Natural killer cell (primary cell): Measurements from ENCODE around the gene POU4F1. TPM values are rescaled to one million over a fixed set of nuclear protein-coding genes. Genes with fewer than 3 reads are reported as not detected.
A peak's percentile ranks its signal among the peaks of the same experiment; 100 is the strongest.

Experiments used
- ATAC-seq, 3 donors: fragments of 150-1000 bp in 2 of 3; fragments of 200-7000 bp in 1 of 3; cut with Tn5 transposase; 1 replicate in 1 of 3; 2 replicates in 2 of 3; pipeline ENCODE4 v1.10.0; 2021; ENCODE audit warnings: mild to moderate bottlenecking in 2 of 3, moderate library complexity in 2 of 3
- DNase-seq, 2 donors: peaks; one replicate each; pipeline versions ENCODE4 v3.0.0 to v3.0.0-alpha.2; 2013 to 2021; ENCODE audit warnings: mixed read lengths in 1 of 2
- H3K27ac ChIP-seq: one replicate; pipeline ENCODE4 v1.5.1; 2013; ENCODE audit warnings: mild to moderate bottlenecking, low read length
- H3K27me3 ChIP-seq: one replicate; pipeline ENCODE4 v1.6.1; 2013; ENCODE audit warnings: low read length; ENCODE audit not compliant: control insufficient read depth, insufficient read depth
- H3K36me3 ChIP-seq: one replicate; pipeline ENCODE4 v1.6.1; 2013; ENCODE audit warnings: low read length; ENCODE audit not compliant: control insufficient read depth, insufficient read depth
- H3K4me1 ChIP-seq: one replicate; pipeline ENCODE4 v1.6.1; 2013; ENCODE audit warnings: low read length; ENCODE audit not compliant: control insufficient read depth, insufficient read depth
- H3K4me3 ChIP-seq: one replicate; pipeline ENCODE4 v1.5.1; 2013; ENCODE audit warnings: low read length
- H3K9me3 ChIP-seq: one replicate; pipeline ENCODE4 v1.6.1; 2013; ENCODE audit warnings: low read length; ENCODE audit not compliant: control insufficient read depth, insufficient read depth
- H3K27ac Mint-ChIP-seq, 2 donors: one replicate each; pipeline ENCODE4 v1.8.0; 2022; ENCODE audit warnings: mild to moderate bottlenecking in 2 of 2, mixed read lengths in 2 of 2, moderate library complexity in 1 of 2
- H3K27me3 Mint-ChIP-seq, 2 donors: one replicate each; pipeline ENCODE4 v1.8.0; 2022; ENCODE audit warnings: low read depth in 2 of 2, mixed read lengths in 2 of 2
- H3K36me3 Mint-ChIP-seq: one replicate; pipeline ENCODE4 v1.8.0; 2022; ENCODE audit warnings: mixed read lengths
- H3K4me1 Mint-ChIP-seq, 2 donors: one replicate each; pipeline ENCODE4 v1.8.0; 2022; ENCODE audit warnings: mixed read lengths in 2 of 2
- H3K4me3 Mint-ChIP-seq: one replicate; pipeline ENCODE4 v1.8.0; 2022; ENCODE audit warnings: mild to moderate bottlenecking, moderate library complexity, mixed read lengths
- H3K9me3 Mint-ChIP-seq, 2 donors: one replicate each; pipeline ENCODE4 v1.8.0; 2022; ENCODE audit warnings: mixed read lengths in 2 of 2
- CTCF ChIP-seq: fragments of 200-600 bp; IDR thresholded peaks from one replicate; pipeline ENCODE4 v1.8.0; 2022; ENCODE audit warnings: antibody characterized with exemption
- WGBS: methylation state at CpG from one replicate; pipeline ENCODE4 v1.1.7; 2013; ENCODE audit warnings: missing lambda C conversion rate; ENCODE audit not compliant: insufficient coverage; 5-methylcytosine and 5-hydroxymethylcytosine counted together
- intact Hi-C: fragments of 100-400 bp; cut with micrococcal nuclease; formaldehyde crosslinking; loops from one replicate; pipeline ENCODE4 v1.14.2; 2022
- total RNA-seq, 4 donors: library from RNA; stranded (reverse); fragments of 120-200 nt in 1 of 4; gene quantifications; one replicate each; pipeline versions ENCODE4 v1.2.3 to v1.2.4, GENCODE V29; 2013 to 2022

Gene POU4F1
- total RNA-seq, 3 donors from 2014 or later (not counting 1 experiment from before 2014, with no cell fraction given), result 0.10 TPM; not detected in 2

DNA sequence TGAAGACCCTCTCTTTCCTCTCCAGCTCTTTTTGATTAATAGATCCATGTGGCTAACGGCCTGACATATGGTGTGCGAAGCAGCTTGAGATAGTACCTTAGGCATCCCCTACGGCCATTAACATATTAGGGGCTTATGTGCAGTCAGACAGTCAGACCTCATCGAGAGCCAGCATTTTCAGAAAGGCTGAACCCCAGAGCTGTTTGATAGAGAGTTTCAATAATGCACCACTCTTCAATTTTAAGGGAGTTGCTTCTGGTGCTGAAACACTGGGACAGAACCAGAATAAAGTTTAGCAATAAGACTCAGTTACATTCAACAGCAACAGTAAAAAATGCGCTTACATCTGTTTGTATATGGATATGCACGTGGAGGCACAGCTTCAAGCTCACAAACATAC, 10.8 kb downstream of the POU4F1 start:
- ATAC-seq (no peak), DNase-seq (no peak)
- Mint-ChIP-seq H3K4me1 (peaks cover 0 to 5% of the 10 kb centered on the region in 2 donors), H3K9me3 (peaks cover 2 to 7% of the 10 kb centered on the region in 2 donors), H3K27ac (no peak overlapping the region), H3K27me3 (peaks cover 68 to 87% of the 10 kb centered on the region in 2 donors), H3K4me3 (no peak overlapping the region), H3K36me3 (peaks cover 38% of the 10 kb centered on the region)
- no peak for TF ChIP-seq CTCF
- WGBS, result 27% methylated on average over 4 of the region's 6 CpGs
- H3K4me1 ChIP-seq, result peaks cover 11% of the 10 kb centered on the region
- H3K9me3 ChIP-seq, result peaks cover 3% of the 10 kb centered on the region
- peaks cover 79% of the 10 kb centered on the region for H3K27me3 ChIP-seq
- intact Hi-C loops, result no loop called here
- H3K36me3 ChIP-seq, result no peaks in the 10 kb centered on the region
- H3K27ac ChIP-seq, result no peak overlapping the region
- no peak overlapping the region for H3K4me3 ChIP-seq

DNA sequence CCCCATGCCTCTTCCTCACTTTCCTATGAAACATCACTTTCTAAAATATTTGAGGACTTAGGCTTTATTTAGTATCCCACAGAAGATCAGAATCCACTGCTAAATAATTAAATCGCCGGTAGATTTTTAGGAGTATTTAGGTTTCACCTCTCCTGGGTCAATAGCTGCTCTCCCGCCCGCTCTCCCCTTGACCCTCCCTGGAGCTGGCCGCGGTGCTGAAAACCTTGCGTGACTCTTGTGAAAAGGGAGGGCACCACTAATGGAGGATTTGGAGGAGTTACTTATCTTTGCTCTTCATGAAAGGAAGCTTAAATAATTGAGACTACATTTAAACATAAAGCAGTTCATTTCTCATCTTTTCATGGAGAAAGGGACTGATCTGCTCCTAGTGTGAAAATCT, 14.1 kb downstream of the POU4F1 start:
- DNase-seq, result no peak
- H3K4me1 ChIP-seq, result no peaks in the 10 kb centered on the region
- H3K36me3 ChIP-seq, result no peaks in the 10 kb centered on the region
- no peak for ATAC-seq
- WGBS, result 7% methylated on average over 3 of the region's 7 CpGs
- no peak for TF ChIP-seq CTCF
- intact Hi-C loops, result no loop called here
- Mint-ChIP-seq H3K27ac (no peak overlapping the region), H3K4me1 (peaks cover 0 to 8% of the 10 kb centered on the region in 2 donors), H3K4me3 (no peak overlapping the region), H3K9me3 (peaks cover 6 to 10% of the 10 kb centered on the region in 2 donors), H3K36me3 (peaks cover 36% of the 10 kb centered on the region), H3K27me3 (peaks cover 64 to 84% of the 10 kb centered on the region in 2 donors)
- peaks cover 59% of the 10 kb centered on the region for H3K27me3 ChIP-seq
- H3K4me3 ChIP-seq, result no peak overlapping the region
- no peaks in the 10 kb centered on the region for H3K9me3 ChIP-seq
- no peak overlapping the region for H3K27ac ChIP-seq

DNA sequence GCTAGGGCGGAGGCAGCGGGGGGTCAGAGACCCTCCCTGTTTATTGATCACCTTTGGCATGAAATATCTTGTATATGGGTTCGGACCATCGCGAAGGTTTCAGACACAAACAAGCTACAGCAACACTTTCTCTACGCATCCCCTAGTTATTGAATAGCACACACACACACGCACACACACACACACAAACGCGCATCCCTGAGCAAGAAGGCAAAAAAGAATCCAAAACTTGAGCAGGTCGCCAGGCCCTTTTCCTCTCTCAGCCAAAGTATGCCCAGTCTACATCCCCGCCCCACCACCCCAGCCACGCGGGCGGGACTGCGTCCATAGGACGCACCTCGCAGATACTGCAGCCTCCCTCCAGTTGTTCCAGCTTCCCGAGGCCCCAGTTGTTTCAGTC, 16.0 kb downstream of the POU4F1 start:
- Mint-ChIP-seq H3K27ac (no peak overlapping the region), H3K36me3 (peaks cover 24% of the 10 kb centered on the region), H3K9me3 (peaks cover 6 to 10% of the 10 kb centered on the region in 2 donors), H3K4me1 (peaks cover 0 to 4% of the 10 kb centered on the region in 2 donors), H3K4me3 (no peak overlapping the region), H3K27me3 (peaks cover 54 to 66% of the 10 kb centered on the region in 2 donors)
- intact Hi-C loops, result no loop called here
- peaks cover 47% of the 10 kb centered on the region for H3K27me3 ChIP-seq
- no peaks in the 10 kb centered on the region for H3K36me3 ChIP-seq
- no peak for TF ChIP-seq CTCF
- no peak overlapping the region for H3K4me3 ChIP-seq
- no peaks in the 10 kb centered on the region for H3K9me3 ChIP-seq
- 21% methylated on average over 18 of the region's 18 CpGs for WGBS
- peak in 1 of 2 donors; percentile 8 for DNase-seq
- no peaks in the 10 kb centered on the region for H3K4me1 ChIP-seq
- no peak for ATAC-seq
- H3K27ac ChIP-seq, result no peak overlapping the region

DNA sequence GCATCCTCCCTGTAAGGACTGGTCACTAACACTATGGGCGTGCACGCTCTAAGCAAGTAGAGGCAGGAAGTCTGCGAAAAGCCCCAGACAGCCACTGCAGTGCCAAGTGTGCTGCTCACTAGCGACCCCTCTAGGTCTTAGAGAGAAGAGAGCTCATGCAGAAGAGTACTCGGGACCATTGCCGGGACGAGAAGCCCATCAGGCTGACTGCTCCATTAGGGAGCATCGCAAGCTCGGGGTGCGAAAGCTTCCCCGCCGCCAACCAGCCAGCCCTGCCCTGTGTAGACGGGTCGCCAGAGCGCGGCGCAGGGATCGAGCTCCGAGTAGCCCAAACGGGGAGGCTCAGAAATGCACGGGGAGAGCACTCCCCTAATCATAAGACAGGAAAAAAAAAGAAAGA, 16.6 kb downstream of the POU4F1 start:
- no peaks in the 10 kb centered on the region for H3K4me1 ChIP-seq
- H3K36me3 Mint-ChIP-seq, result peaks cover 24% of the 10 kb centered on the region
- WGBS, result 18% methylated on average over 17 of the region's 21 CpGs
- peaks cover 42% of the 10 kb centered on the region for H3K27me3 ChIP-seq
- ATAC-seq (no peak), DNase-seq (peak in 1 of 2 donors; percentile 23)
- H3K27ac Mint-ChIP-seq, result no peak overlapping the region
- H3K9me3 ChIP-seq, result no peaks in the 10 kb centered on the region
- no peaks in the 10 kb centered on the region for H3K36me3 ChIP-seq
- peaks cover 50 to 59% of the 10 kb centered on the region in 2 donors for H3K27me3 Mint-ChIP-seq
- no peak overlapping the region for H3K27ac ChIP-seq
- intact Hi-C loops, result no loop called here
- no peak overlapping the region for H3K4me3 Mint-ChIP-seq
- H3K9me3 Mint-ChIP-seq, result peaks cover 6 to 10% of the 10 kb centered on the region in 2 donors
- H3K4me3 ChIP-seq, result no peak overlapping the region
- H3K4me1 Mint-ChIP-seq, result peaks cover 0 to 4% of the 10 kb centered on the region in 2 donors
- no peak for TF ChIP-seq CTCF
